Suprapubic skin (tissue), 4 donors: ENCODE data around the gene CNKSR1.

ENCODE experiments used
- CTCF ChIP-seq, 2 donors: fragments of 200-600 bp in 1 of 2; fragments of 450-650 bp in 1 of 2; sonication (generic) in 1 of 2; IDR thresholded peaks; one replicate each; pipeline ENCODE4 v1.5.1; 2016 to 2019; ENCODE audit warnings: antibody characterized with exemption in 2 of 2, mild to moderate bottlenecking in 1 of 2, moderate library complexity in 1 of 2
- EP300 ChIP-seq: sonication (generic); formaldehyde crosslinking; IDR thresholded peaks from one replicate; pipeline ENCODE4 v1.6.1; 2017; ENCODE audit warnings: antibody characterized with exemption
- POLR2AphosphoS5 ChIP-seq, 3 donors: sonication (generic); formaldehyde crosslinking; IDR thresholded peaks; one replicate each; pipeline ENCODE4 v1.6.1; 2017; ENCODE audit warnings: antibody characterized with exemption in 3 of 3

- TF ChIP-seq CTCF (IDR thresholded peaks at IDR 0.05) (no peak), POLR2AphosphoS5 (IDR thresholded peaks at IDR 0.05) (no peak), EP300 (no peak)
Observed at GRCh38 chr1:26237230-26237966, 60.1 kb downstream of the CNKSR1 start.
